H9 (cell line): Measurements from ENCODE around the gene TBC1D13. TPM values are rescaled to one million over a fixed set of nuclear protein-coding genes. Genes with fewer than 3 reads are reported as not detected.

Source experiments
- DNase-seq: peaks from one replicate; pipeline ENCODE4 v3.0.0-alpha.2; 2017
- H2AFZ ChIP-seq: one replicate; pipeline ENCODE4 v1.6.1; 2013; ENCODE audit warnings: mild to moderate bottlenecking, low read length, control low read depth, moderate library complexity
- H2AK5ac ChIP-seq: 2 replicates; pipeline ENCODE4 v1.6.1; 2013; ENCODE audit warnings: low read length, control low read depth, mixed read lengths; ENCODE audit not compliant: insufficient read length
- H2BK120ac ChIP-seq: one replicate; pipeline ENCODE4 v1.6.1; 2013; ENCODE audit warnings: low read depth, mild to moderate bottlenecking, low read length, control low read depth, inconsistent platforms; ENCODE audit not compliant: poor library complexity, severe bottlenecking
- H2BK12ac ChIP-seq: 2 replicates; pipeline ENCODE4 v1.6.1; 2013; ENCODE audit warnings: low read length, control low read depth, mixed read lengths, low read depth; ENCODE audit not compliant: insufficient read length
- H2BK15ac ChIP-seq: 2 replicates; pipeline ENCODE4 v1.6.1; 2013; ENCODE audit warnings: low read depth, low read length, control low read depth
- H2BK20ac ChIP-seq: one replicate; pipeline ENCODE4 v1.6.1; 2013; ENCODE audit warnings: low read depth, mild to moderate bottlenecking, low read length, control low read depth, inconsistent platforms; ENCODE audit not compliant: poor library complexity, severe bottlenecking
- H2BK5ac ChIP-seq: 2 replicates; pipeline ENCODE4 v1.6.1; 2013; ENCODE audit warnings: low read length, control low read depth, mixed read lengths; ENCODE audit not compliant: insufficient read length
- H3K14ac ChIP-seq: 2 replicates; pipeline ENCODE4 v1.6.1; 2013; ENCODE audit warnings: low read length, control low read depth; ENCODE audit not compliant: insufficient read depth
- H3K18ac ChIP-seq: 2 replicates; pipeline ENCODE4 v1.6.1; 2013; ENCODE audit warnings: low read depth, mild to moderate bottlenecking, mixed read lengths, low read length, control low read depth; ENCODE audit not compliant: insufficient read length
- H3K23ac ChIP-seq: 2 replicates; pipeline ENCODE4 v1.6.1; 2013; ENCODE audit warnings: low read length, control low read depth, mixed read lengths, low read depth; ENCODE audit not compliant: insufficient read length
- H3K23me2 ChIP-seq: 2 replicates; pipeline ENCODE4 v1.6.1; 2013; ENCODE audit warnings: low read depth, mild to moderate bottlenecking, mixed read lengths, low read length, control low read depth; ENCODE audit not compliant: insufficient read length, poor library complexity, severe bottlenecking
- H3K27ac ChIP-seq: 2 replicates; pipeline ENCODE4 v1.5.1; 2013; ENCODE audit warnings: low read length, control low read depth, mixed read lengths, low read depth; ENCODE audit not compliant: insufficient read length
- H3K27me3 ChIP-seq: 2 replicates; pipeline ENCODE4 v1.6.1; 2013; ENCODE audit warnings: low read length, control low read depth, inconsistent platforms; ENCODE audit not compliant: insufficient read depth
- H3K4ac ChIP-seq: 2 replicates; pipeline ENCODE4 v1.6.1; 2013; ENCODE audit warnings: low read depth, mild to moderate bottlenecking, control low read depth, inconsistent platforms, low read length, moderate library complexity
- H3K4me1 ChIP-seq: 2 replicates; pipeline ENCODE4 v1.6.1; 2013; ENCODE audit warnings: low read length, control low read depth, inconsistent platforms; ENCODE audit not compliant: insufficient read depth
- H3K4me2 ChIP-seq: 2 replicates; pipeline ENCODE4 v1.6.1; 2013; ENCODE audit warnings: low read length, control low read depth, mixed read lengths; ENCODE audit not compliant: insufficient read length, insufficient read depth
- H3K56ac ChIP-seq: 2 replicates; pipeline ENCODE4 v1.6.1; 2013; ENCODE audit warnings: low read depth, mild to moderate bottlenecking, mixed read lengths, low read length, control low read depth; ENCODE audit not compliant: insufficient read length
- H3K79me1 ChIP-seq: 2 replicates; pipeline ENCODE4 v1.6.1; 2013; ENCODE audit warnings: low read depth, mild to moderate bottlenecking, moderate library complexity, low read length, control low read depth, inconsistent platforms; ENCODE audit not compliant: insufficient read depth, poor library complexity, severe bottlenecking
- H3K79me2 ChIP-seq: 2 replicates; pipeline ENCODE4 v1.6.1; 2013; ENCODE audit warnings: low read length, control low read depth, inconsistent platforms; ENCODE audit not compliant: insufficient read depth
- H3K9ac ChIP-seq: 2 replicates; pipeline ENCODE4 v1.6.1; 2013; ENCODE audit warnings: low read length, control low read depth, mixed read lengths; ENCODE audit not compliant: insufficient read length; ENCODE audit errors: extremely low read depth
- H3K9me3 ChIP-seq: one replicate; pipeline ENCODE4 v1.6.1; 2013; ENCODE audit warnings: low read depth, low read length, inconsistent platforms; ENCODE audit not compliant: control insufficient read depth
- H3T11ph ChIP-seq: one replicate; pipeline ENCODE4 v1.6.1; 2013; ENCODE audit warnings: mild to moderate bottlenecking, low read length, control low read depth, inconsistent platforms
- H4K20me1 ChIP-seq: one replicate; pipeline ENCODE4 v1.6.1; 2013; ENCODE audit not compliant: control insufficient read depth, insufficient read length, insufficient read depth
- H4K5ac ChIP-seq: 2 replicates; pipeline ENCODE4 v1.6.1; 2013; ENCODE audit warnings: low read depth, mild to moderate bottlenecking, mixed read lengths, low read length, control low read depth; ENCODE audit not compliant: insufficient read length
- H4K8ac ChIP-seq: replicated peaks from 2 replicates; pipeline ENCODE4 v1.6.1; 2013; ENCODE audit warnings: low read length, control low read depth, mixed read lengths, low read depth; ENCODE audit not compliant: insufficient read length
- H4K91ac ChIP-seq: 2 replicates; pipeline ENCODE4 v1.6.1; 2013; ENCODE audit warnings: low read depth, mild to moderate bottlenecking, moderate library complexity, mixed read lengths, low read length, control low read depth; ENCODE audit not compliant: insufficient read length
- H3K27ac Mint-ChIP-seq, 3 experiments: 2 replicates in 2 of 3; 3 replicates in 1 of 3; pipeline ENCODE4 v1.8.0; 2020 to 2021; ENCODE audit warnings: mixed read lengths in 3 of 3, mild to moderate bottlenecking in 1 of 3, moderate library complexity in 1 of 3
- H3K27me3 Mint-ChIP-seq: 2 replicates; pipeline ENCODE4 v1.8.0; 2021; ENCODE audit warnings: low read depth, mild to moderate bottlenecking, moderate library complexity, mixed read lengths
- H3K36me3 Mint-ChIP-seq, 3 experiments: 2 replicates in 2 of 3; 3 replicates in 1 of 3; pipeline ENCODE4 v1.8.0; 2020 to 2021; ENCODE audit warnings: low read depth in 3 of 3, mixed read lengths in 3 of 3; ENCODE audit not compliant: insufficient read depth in 1 of 3
- H3K4me1 Mint-ChIP-seq, 2 experiments: 2 replicates each; pipeline ENCODE4 v1.8.0; 2020; ENCODE audit warnings: mixed read lengths in 2 of 2
- H3K4me3 Mint-ChIP-seq, 2 experiments: 2 replicates in 1 of 2; 3 replicates in 1 of 2; pipeline ENCODE4 v1.8.0; 2020 to 2021; ENCODE audit warnings: mild to moderate bottlenecking in 2 of 2, mixed read lengths in 2 of 2, moderate library complexity in 1 of 2
- H3K9me3 Mint-ChIP-seq, 2 experiments: 2 replicates in 1 of 2; 3 replicates in 1 of 2; pipeline ENCODE4 v1.8.0; 2020; ENCODE audit warnings: mild to moderate bottlenecking in 2 of 2, mixed read lengths in 2 of 2, moderate library complexity in 1 of 2
- CTCF ChIP-seq: fragments of 200-600 bp; sonication (generic); conservative IDR thresholded peaks from 3 replicates; pipeline ENCODE4 v1.8.0; 2021; ENCODE audit warnings: antibody characterized with exemption, mild to moderate bottlenecking
- WGBS: extraction: QIAGEN DNeasy Blood & Tissue Kit; methylation state at CpG from one replicate; pipeline ENCODE4 v1.1.7; 2013; ENCODE audit warnings: missing lambda C conversion rate, low lambda C conversion rate, mixed read lengths; ENCODE audit not compliant: insufficient read length; ENCODE audit errors: extremely low coverage; 5-methylcytosine and 5-hydroxymethylcytosine counted together
- total RNA-seq: library from RNA; stranded (reverse); gene quantifications from 2 replicates; pipeline ENCODE4 v1.2.1, GENCODE V29; 2021

Gene TBC1D13
- total RNA-seq, 1 experiment from 2014 or later: 27.3 TPM

- no peaks in the 10 kb centered on the region for H3K23me2 ChIP-seq
- H3K36me3 Mint-ChIP-seq: peaks cover 2 to 70% (median 50%) of the 10 kb centered on the region in 3 experiments; a peak in 6 of 7 replicates
- no peak overlapping the region for H2BK20ac ChIP-seq
- no peak for TF ChIP-seq CTCF
- H3K4me1 ChIP-seq: no peaks in the 10 kb centered on the region
- H3K23ac ChIP-seq: no peak overlapping the region
- no CpG with 5 or more reads among the region's 4 CpGs for WGBS
- no peak overlapping the region for H3T11ph ChIP-seq
- no peak overlapping the region for H3K9ac ChIP-seq
- H4K20me1 ChIP-seq: no peaks in the 10 kb centered on the region
- no peak overlapping the region; a peak in 1 of 7 replicates for H3K27ac Mint-ChIP-seq
- no peak overlapping the region for H2AFZ ChIP-seq
- no peak overlapping the region for H3K4ac ChIP-seq
- no peak overlapping the region for H4K8ac ChIP-seq
- no peaks in the 10 kb centered on the region for H3K27me3 Mint-ChIP-seq
- no peak overlapping the region for H2AK5ac ChIP-seq
- no peak overlapping the region for H2BK12ac ChIP-seq
- H3K27me3 ChIP-seq: no peaks in the 10 kb centered on the region
- no peaks in the 10 kb centered on the region for H3K79me2 ChIP-seq
- no peak overlapping the region for H3K14ac ChIP-seq
- no peak overlapping the region for H2BK15ac ChIP-seq
- no peak overlapping the region for H3K4me3 Mint-ChIP-seq
- H3K9me3 ChIP-seq: no peaks in the 10 kb centered on the region
- H3K4me2 ChIP-seq: no peak overlapping the region
- H2BK5ac ChIP-seq: no peak overlapping the region
- H3K9me3 Mint-ChIP-seq: no peaks in the 10 kb centered on the region
- no peaks in the 10 kb centered on the region for H3K4me1 Mint-ChIP-seq
- H3K79me1 ChIP-seq: no peaks in the 10 kb centered on the region
- DNase-seq: no peak
- no peak overlapping the region for H4K91ac ChIP-seq
- H3K27ac ChIP-seq: no peak overlapping the region
- no peak overlapping the region for H4K5ac ChIP-seq
- H3K18ac ChIP-seq: no peak overlapping the region
- H2BK120ac ChIP-seq: no peak overlapping the region
- H3K56ac ChIP-seq: no peak overlapping the region
These were observed 15.4 kb downstream of the TBC1D13 start for GRCh38 chr9:128802482-128802881.
